H7 (cell line): ENCODE measurements around the gene EPN2. TPM values are rescaled to one million over a fixed set of nuclear protein-coding genes. Genes with fewer than 3 reads are reported as not detected.

ENCODE experiments used
- DNase-seq: peaks from one replicate; pipeline ENCODE4 v3.0.0; 2012
- H3K27me3 ChIP-seq: 2 replicates; pipeline ENCODE4 v1.6.0; 2011; ENCODE audit warnings: mild to moderate bottlenecking, low read length; ENCODE audit not compliant: control insufficient read depth, insufficient read depth
- H3K36me3 ChIP-seq: replicated peaks from 2 replicates; pipeline ENCODE4 v1.5.1; 2011; ENCODE audit warnings: low read length; ENCODE audit not compliant: control insufficient read depth, insufficient read depth
- H3K4me3 ChIP-seq: 2 replicates; pipeline ENCODE4 v1.5.1; 2011; ENCODE audit warnings: low read depth, mild to moderate bottlenecking, control low read depth, low read length, moderate library complexity; ENCODE audit not compliant: insufficient read depth
- total RNA-seq: library from RNA; depleted of rRNA; stranded (reverse); fragments of >200 nt; shearing (Covaris generic); gene quantifications from 2 replicates; pipeline ENCODE4 v1.2.3, GENCODE V29; 2014

Gene EPN2
- total RNA-seq, 1 experiment from 2014 or later: 23.7 TPM

DNA sequence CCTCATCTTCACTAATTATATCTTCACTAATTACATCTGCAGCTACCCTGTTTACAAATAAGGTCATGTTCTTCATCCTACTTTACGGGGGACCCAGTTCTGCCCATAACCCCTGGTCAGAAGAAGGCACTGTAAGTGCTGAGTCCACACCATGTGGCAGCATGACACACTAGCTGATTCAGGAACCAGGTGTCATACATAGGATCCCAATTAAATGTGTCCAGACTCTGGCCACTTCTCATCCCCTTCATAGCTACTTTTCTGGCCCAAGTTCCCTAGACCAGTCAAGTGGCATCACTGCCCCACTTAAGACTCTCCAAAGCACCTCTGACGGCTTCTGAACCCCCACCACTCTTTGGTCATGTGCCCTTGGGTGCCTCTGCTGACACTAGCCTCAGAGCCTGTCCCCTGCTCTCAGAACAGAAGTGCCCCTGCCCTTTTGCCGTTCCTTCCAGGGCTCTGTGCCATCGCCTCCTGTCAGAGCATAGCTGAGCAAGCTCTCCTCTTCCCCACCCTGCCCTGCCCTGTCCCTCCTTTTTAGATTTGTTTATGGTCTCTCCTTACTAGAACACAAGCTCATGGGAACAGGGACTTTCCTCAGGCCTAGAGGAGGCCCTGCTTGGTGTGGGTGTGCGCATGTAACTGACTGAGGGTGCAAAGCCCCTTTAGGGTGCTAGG, 64.2 kb downstream of the EPN2 start:
- Histone ChIP-seq H3K4me3 (no peak overlapping the region), H3K27me3 (no peaks in the 10 kb centered on the region), H3K36me3 (peaks cover 3% of the 10 kb centered on the region)
- no peak for DNase-seq

DNA sequence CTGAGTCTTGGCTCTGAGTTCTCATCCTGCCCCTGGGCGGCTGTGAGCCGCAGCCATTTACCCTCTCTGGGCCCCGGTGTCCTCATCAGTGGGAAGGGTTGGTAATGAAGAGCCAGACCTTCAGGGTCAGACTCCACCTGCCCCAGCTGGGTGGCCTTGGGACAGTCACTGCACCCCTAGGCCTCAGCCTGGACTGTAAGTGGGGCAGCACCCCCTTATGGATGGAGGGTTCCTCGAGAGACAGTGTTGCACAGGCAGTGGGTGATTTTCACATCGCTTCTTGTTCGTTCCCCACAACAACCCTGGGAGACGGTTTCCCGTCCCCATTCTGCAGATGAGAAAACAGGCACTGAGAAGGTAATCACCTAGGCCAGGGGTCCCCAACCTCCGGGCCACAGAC, 64.8 kb downstream of the EPN2 start:
- Histone ChIP-seq H3K36me3 (peaks cover 3% of the 10 kb centered on the region), H3K27me3 (no peaks in the 10 kb centered on the region), H3K4me3 (no peak overlapping the region)
- no peak for DNase-seq

DNA sequence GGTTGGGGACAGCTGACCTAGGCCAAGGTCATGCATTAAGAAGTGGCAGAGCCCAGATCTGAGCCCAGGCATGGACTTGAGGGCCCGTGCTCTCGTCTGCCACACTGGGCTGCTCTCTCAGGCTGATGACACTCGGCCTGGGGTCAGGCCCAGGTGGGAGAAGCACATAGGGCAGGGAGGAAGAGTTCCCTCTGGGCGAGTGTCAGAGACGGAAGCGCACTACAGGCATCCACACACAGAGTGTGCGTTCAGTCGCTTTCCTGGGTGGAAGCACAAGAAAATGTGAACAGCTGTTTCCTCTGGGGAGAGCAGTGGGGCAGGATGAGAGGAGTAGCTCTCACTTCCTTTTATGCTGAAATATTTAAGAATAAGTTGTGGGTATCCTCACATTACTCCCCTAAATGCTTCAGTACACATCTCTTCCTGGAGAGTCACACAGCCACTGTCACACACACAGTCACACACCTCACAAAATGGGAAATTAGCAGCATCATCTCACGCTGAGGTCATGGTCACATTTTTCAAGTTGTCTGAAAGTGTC, 65.7 kb downstream of the EPN2 start:
- no peak overlapping the region for H3K4me3 ChIP-seq
- no peaks in the 10 kb centered on the region for H3K27me3 ChIP-seq
- peaks cover 3% of the 10 kb centered on the region for H3K36me3 ChIP-seq
- DNase-seq: no peak

DNA sequence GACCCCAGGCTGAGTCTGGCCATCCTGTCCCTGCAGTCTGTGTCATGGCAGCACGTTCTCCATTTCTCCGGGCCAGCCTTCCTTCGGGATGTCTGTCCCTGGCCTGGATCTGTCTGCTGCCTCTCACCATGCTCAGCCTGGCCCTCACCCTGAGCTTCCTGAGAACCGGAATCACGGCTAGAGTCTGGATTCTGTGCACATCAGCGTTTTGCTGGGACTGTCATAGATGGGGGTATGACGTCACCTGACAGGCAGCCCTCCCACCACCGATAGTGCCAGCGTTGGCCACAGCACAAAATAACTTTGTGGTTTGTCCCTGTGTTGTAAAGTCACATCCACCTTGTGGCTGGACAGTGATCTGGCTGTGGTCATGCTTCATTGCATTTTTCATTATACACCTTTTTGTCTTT, 66.2 kb downstream of the EPN2 start:
- no peak overlapping the region for H3K4me3 ChIP-seq
- DNase-seq: no peak
- peaks cover 3% of the 10 kb centered on the region for H3K36me3 ChIP-seq
- no peaks in the 10 kb centered on the region for H3K27me3 ChIP-seq

DNA sequence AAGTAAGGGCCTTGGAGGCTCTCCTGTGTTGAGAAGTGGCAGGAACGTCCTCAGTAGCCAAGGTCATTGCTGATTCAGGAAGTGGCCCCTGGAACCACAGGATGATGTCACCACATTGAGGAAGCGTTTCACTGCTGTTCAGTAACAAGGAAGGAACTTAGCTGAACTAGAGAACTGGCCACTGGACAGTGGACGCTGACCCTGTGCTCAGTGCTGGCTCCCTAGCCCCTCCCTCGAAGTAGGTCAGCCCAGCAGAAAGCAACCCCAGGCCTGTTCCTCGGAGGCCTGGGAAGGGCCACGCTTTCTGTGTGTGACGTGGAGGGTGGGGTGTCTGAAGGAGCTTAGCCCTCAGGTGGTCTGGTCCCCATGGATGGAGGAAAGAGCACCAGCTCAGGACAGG, 67.0 kb downstream of the EPN2 start:
- no peak overlapping the region for H3K4me3 ChIP-seq
- peaks cover 3% of the 10 kb centered on the region for H3K36me3 ChIP-seq
- no peaks in the 10 kb centered on the region for H3K27me3 ChIP-seq
- DNase-seq: no peak

DNA sequence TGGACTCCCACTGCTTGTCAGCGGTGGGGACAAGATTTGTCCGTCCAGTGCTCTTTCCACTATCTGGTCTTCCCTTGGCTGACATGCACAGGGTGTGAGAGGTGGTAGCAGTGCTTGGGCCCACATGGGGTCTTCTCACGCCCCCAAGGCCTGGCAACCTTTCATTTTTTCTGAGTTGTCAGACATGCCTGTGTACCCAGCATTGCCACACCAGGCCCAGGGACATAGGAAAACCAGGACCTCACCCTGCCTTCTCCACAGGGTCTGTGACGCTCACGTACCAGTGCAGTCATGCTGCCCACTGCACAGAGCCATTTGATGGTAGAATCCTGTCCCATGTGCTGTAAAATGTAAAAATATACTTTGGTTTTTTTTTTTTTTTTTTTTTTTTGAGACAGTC, 67.6 kb downstream of the EPN2 start:
- Histone ChIP-seq H3K4me3 (no peak overlapping the region), H3K27me3 (no peaks in the 10 kb centered on the region), H3K36me3 (peaks cover 3% of the 10 kb centered on the region)
- no peak for DNase-seq

DNA sequence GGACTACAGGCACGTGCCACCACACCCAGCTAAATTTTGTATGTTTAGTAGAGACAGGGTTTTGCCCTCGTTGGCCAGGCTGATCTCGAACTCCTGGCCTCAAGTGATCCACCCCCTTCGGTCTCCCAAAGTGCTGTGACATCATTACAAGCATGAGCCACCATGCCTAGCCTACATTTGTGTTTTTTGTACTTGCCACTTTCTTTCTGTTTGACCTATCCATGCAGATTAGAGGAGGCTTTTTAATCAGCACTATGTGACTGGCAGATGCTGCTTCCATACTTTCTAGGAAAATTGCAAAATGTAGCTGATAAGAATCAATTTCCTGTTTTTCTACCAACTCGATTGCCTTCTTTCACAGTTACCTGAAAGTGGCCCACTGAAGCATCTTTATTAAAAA, 68.1 kb downstream of the EPN2 start:
- no peaks in the 10 kb centered on the region for H3K27me3 ChIP-seq
- H3K4me3 ChIP-seq: no peak overlapping the region
- no peak for DNase-seq
- H3K36me3 ChIP-seq: peaks cover 5% of the 10 kb centered on the region

DNA sequence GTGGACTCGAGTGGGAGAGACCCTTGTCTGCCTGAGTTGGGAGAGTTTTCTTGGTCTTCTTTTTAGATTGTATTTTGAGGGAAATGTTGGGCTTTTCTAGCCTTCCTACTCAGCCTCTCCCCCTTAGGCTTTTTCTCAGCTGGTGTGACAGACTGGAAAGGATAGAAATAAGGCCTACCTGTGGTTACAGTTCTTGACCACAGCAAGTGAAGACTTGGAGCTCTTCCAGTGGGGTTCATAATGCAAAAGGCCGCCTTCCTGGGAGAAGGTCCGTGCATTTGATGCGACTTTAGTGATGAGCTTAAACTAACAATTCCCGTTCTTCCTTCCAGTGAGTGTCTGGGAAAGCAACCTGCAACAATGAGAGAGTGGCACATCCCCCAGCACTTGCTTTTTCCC, 68.6 kb downstream of the EPN2 start:
- no peak for DNase-seq
- no peaks in the 10 kb centered on the region for H3K27me3 ChIP-seq
- no peak overlapping the region for H3K4me3 ChIP-seq
- peaks cover 5% of the 10 kb centered on the region for H3K36me3 ChIP-seq

DNA sequence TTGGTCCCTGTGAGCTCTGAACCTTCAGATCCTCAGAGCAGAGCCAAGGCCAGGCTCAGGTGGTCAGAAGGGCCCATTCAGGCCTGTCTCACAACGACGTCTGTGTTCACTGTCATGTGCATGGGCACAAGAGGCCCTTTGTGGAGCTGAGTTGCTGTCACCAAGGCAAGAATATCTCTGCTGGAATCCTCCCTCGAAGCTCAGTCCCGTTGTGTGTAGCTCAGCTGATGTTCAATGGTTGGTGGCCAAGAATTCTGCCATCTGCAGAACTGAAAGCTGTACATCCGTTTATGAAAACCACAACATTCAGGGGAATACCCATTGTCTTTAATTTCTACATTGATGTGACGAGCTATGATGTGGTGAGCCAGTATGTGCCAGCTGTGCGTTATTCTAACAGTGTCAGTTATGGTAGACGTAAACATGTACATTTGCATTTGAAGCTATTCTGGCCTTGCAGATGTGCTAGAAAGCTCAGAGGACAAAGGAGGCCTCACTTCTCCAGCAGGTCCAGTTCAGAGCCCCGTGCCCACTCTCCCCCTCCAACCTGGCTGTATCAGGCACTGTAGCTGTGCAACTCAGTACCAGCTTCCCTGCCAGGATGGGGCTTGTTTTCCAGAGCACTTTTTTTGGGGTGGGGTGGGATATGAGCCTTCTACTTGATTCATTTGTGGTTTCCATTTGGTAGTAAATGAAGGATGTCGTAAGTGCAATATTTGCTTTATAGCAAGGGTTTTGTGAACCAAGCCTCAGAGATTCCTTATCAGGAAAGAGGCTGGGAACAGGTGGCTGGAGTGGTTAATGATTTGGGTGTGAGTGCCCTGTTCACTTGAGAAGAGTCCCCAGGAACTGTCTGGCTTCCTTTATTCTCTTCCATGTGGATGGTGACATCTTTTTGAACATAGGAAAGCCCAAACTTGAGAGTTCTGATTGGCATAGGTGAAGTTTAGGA, 69.3 kb downstream of the EPN2 start:
- Histone ChIP-seq H3K36me3 (peaks cover 5% of the 10 kb centered on the region), H3K4me3 (no peak overlapping the region), H3K27me3 (no peaks in the 10 kb centered on the region)
- DNase-seq: no peak

DNA sequence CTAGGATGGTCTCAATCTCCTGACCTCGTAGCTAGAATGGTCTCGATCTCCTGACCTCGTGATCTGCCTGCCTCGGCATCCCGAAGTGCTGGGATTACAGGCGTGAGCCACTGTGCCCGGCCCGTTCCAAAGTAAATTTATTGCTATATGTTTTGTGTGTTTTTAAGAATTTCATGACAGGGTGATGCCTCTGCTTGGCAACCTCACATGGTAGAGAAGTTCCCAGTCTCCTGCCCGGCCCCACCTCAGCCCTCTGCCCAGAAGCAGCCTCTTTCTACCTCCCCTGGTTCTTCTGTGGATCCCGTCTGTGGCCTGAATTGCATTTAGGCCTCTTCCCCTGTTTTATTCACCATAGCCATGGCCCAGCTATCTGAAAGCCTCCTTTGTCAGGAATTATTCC, 70.4 kb downstream of the EPN2 start:
- DNase-seq: no peak
- Histone ChIP-seq H3K36me3 (peaks cover 8% of the 10 kb centered on the region), H3K27me3 (no peaks in the 10 kb centered on the region), H3K4me3 (no peak overlapping the region)

DNA sequence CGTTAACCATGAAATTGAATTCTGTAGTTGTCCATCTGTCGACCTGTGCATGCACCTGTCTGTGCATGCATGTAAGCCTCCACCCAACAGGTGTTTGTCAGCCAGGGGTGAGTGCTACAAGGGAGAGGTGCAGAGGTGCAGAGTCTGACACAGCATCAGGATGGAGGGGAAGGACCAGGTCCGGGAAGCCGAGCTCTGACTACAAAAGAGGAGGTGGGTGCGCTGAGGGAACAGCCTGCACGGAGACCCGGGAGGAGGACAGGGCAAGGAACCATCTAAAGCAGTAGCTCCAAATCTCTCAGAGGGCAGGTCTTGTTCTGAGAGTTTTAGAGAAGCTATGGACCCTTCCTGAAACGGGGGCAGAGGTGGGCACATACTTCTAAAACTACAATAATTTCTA, 71.2 kb downstream of the EPN2 start:
- Histone ChIP-seq H3K36me3 (peaks cover 12% of the 10 kb centered on the region), H3K4me3 (no peak overlapping the region), H3K27me3 (no peaks in the 10 kb centered on the region)
- DNase-seq: no peak

DNA sequence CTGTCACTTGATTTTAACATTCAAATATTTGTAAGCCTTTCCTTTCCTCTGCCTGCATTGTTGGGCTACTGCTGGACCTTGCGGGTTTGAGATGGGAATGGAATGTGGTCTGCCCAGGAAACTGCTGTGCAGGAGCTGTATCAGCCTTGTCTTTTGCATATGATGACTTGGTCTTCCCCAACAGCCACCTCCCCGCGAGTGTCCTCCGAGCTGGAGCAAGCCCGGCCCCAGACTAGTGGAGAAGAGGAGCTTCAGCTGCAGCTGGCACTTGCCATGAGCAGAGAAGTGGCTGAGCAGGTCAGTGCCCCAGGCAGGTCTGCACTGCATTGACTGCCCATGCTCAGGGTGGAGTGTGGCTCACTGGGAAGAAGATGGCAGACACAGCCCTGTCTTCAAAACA, 72.5 kb downstream of the EPN2 start:
- no peak overlapping the region for H3K4me3 ChIP-seq
- peaks cover 9% of the 10 kb centered on the region for H3K36me3 ChIP-seq
- DNase-seq: no peak
- H3K27me3 ChIP-seq: no peaks in the 10 kb centered on the region

DNA sequence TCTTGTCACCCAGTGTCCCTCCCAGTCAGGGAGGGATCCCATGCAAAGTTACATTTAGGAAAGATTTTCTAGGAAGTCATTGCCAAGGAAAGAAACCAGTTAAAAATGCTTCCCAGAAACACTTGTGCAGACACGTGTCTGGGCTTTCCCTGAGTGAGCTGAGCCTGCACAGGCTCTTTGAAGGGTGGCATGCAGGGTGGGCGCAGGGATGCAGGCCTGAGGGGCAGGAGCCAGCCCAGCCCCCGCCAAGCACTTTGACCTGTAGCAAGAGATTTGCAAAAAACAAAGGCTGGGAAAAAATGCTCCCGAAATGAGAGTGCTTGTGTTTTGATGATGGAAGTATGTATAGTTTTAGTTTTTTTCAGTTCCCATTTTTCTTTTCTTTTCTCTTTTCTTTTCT, 73.0 kb downstream of the EPN2 start:
- H3K4me3 ChIP-seq: no peak overlapping the region
- no peak for DNase-seq
- peaks cover 9% of the 10 kb centered on the region for H3K36me3 ChIP-seq
- no peaks in the 10 kb centered on the region for H3K27me3 ChIP-seq

DNA sequence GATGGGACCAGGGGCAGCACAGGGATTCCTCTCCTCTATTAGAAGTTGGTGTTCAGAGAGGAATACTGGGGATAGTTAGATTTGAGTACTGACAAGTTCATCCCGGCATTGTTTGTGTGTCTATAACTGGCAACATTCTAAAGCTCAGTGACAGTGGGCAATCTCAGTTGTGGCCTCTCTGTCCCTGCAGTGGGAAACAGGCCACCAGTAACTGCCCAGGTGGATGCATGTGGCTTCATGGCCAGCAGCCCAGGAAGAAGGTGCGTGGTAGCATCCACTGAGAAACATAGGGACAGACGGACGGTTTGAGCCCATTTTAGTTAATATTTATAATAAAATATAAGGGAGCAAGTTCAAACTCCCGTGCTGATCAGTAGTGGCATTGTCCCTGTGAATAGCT, 73.8 kb downstream of the EPN2 start:
- no peaks in the 10 kb centered on the region for H3K27me3 ChIP-seq
- H3K4me3 ChIP-seq: no peak overlapping the region
- peaks cover 9% of the 10 kb centered on the region for H3K36me3 ChIP-seq
- no peak for DNase-seq
